T-helper 1 cell treated with Interleukin-12 subunit alpha and Interleukin-12 subunit beta and Interleukin-4 antibody, amounts not matched to agents 30 ng/mL and 1 ng/mL, for 36 hours (primary cell): ENCODE measurements around the gene MXD1. TPM values are rescaled to one million over a fixed set of nuclear protein-coding genes. Genes with fewer than 3 reads are reported as not detected.
"Not testable (repeated sequence)": the region's sequence is repeated elsewhere in the genome, so short reads cannot be mapped to it uniquely, and the experiment has no call there.

Experiments
- intact Hi-C: fragments of 100-400 bp; cut with micrococcal nuclease; formaldehyde crosslinking; loops from one replicate; pipeline ENCODE4 v1.15.1; 2024
- total RNA-seq: library from RNA; stranded (reverse); gene quantifications from 2 replicates; pipeline ENCODE4 v1.2.3, GENCODE V29; 2022

The MXD1 gene
- total RNA-seq, 1 donor from 2014 or later = 32.0 TPM

DNA sequence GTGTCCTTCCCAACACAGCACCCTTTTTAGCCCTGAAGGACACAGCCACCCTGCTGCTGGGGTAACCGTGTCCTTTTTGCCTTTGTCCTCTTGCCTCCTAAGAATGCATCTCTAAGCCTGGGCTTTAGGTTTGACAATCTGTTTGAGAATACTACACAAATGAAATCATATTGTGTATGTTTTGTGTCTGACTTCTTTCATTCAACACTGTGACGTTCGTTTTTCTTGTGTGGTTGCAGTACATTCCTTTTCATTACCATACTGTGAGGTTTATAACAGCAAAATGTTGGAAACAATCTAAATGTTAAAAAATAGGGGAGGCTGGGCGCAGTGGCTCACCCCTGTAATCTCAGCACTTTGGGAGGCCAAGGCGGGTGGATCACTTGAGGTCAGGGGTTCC lies 35.3 kb downstream of the MXD1 start:
- intact Hi-C loops = no loop called here

GRCh38 chr2:69950671-69951070 lies 35.8 kb downstream of the MXD1 start:
- intact Hi-C loops = not testable (repeated sequence)

DNA sequence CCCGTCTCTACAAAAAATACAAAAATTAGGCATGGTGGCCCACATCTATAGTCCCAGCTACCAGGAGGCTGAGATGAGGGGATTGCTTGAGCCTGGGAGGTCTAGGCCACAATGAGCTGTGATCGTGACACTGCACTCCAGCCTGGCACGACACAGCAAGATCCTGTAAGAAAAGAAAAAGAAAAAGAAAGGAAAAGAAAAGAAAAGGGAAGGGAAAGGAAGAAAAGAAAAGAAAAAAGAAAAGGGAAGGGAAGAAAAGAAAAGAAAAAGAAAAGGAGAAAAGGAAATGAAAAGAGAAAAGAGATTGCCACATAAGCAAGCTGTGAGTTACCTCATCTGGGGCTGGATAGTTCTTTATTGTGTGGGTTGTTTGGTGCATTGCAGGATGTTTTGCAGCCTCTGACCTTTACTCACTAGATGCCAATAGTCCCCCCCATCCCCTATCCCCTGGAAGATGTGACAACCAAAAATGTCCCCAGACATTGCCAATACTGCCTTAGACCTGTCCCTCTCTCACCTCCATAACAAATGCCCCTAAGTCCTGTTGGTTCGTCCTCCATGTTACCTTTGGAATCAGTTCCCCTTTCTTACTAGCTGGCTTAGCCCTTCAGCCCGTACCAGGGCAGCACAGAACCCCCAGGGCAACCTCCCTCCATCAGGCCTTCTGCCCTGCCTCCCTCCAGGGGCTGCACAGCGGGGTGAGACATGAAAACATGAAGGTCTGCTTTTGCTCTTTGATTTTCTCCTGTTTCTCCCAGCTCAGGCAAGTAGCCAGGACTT lies 37.6 kb downstream of the MXD1 start:
- intact Hi-C loops = no loop called here

GRCh38 chr2:69954084-69954483 lies 39.2 kb downstream of the MXD1 start:
- intact Hi-C loops = no loop called here

GRCh38 chr2:69955029-69955428 lies 40.1 kb downstream of the MXD1 start:
- intact Hi-C loops = no loop called here

GRCh38 chr2:69956475-69956979 lies 41.6 kb downstream of the MXD1 start:
- intact Hi-C loops = no loop called here

GRCh38 chr2:69957965-69958364 lies 43.1 kb downstream of the MXD1 start:
- intact Hi-C loops = no loop called here

DNA sequence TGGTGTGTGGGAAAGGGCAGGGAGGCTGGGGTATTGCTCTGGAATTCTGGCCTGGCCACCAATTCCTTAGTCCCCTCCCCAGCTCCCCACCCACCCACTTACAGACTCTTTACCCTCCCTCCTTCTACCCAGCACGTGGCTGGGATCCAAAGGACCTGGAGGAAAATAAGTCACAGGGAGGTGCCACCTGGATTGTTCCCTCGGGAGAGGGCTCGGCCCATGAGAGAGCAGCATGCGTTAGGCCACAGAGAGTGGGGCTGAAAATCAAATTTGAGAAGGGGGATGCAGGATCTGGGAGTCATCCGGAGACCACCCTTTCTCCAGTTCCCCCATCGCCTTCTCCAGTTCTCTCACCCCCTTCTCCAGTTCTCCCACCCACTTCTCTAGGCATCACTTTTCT lies 43.6 kb downstream of the MXD1 start:
- intact Hi-C loops = no loop called here

DNA sequence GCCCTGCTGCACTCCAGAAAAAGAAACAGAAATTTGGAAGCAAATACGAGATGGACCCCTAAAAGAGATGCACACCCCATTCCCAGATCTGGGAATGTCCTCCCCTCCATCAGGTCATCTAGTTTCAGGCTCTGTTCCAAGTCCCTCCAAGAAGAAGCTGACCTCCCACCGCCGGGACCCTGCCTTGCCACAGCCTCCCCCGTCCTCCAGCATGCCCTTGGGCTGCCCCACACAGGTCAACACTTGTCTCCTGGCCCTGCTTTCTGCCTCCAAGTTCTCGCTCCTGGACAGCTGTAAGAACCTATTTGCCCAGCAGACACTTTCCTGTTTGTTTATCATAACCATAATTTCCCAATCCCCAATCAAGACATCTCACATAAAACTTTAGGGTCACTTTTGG lies 44.5 kb downstream of the MXD1 start:
- intact Hi-C loops = no loop called here

DNA sequence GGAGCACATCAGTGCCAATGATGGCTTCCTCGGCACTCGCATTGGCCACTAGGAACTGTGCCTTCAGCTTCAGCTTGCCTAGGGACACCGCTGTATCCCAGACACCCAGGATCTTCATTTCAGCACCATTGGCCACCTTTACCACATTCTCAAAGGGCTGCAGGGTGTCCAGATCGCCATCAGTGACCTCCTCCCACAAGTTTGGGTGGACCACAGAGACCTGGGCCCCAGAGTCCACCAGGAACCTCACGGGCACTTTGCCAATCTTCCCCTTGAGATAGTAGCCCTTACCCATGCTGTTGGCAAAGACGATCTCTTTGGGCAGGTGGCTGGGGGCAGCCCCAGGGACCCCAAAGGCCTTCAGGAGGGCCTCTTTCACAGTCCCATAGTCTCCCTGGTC lies 45.9 kb downstream of the MXD1 start:
- intact Hi-C loops = no loop called here

- intact Hi-C loops = no loop called here
Observed at GRCh38 chr2:69961496-69961895, 46.6 kb downstream of the MXD1 start, which contains the start of gene ASPRV1. TSS of gene ASPRV1 (minus strand) at chr2:69961631. CDS start at chr2:69961436, 195 bp downstream.

DNA sequence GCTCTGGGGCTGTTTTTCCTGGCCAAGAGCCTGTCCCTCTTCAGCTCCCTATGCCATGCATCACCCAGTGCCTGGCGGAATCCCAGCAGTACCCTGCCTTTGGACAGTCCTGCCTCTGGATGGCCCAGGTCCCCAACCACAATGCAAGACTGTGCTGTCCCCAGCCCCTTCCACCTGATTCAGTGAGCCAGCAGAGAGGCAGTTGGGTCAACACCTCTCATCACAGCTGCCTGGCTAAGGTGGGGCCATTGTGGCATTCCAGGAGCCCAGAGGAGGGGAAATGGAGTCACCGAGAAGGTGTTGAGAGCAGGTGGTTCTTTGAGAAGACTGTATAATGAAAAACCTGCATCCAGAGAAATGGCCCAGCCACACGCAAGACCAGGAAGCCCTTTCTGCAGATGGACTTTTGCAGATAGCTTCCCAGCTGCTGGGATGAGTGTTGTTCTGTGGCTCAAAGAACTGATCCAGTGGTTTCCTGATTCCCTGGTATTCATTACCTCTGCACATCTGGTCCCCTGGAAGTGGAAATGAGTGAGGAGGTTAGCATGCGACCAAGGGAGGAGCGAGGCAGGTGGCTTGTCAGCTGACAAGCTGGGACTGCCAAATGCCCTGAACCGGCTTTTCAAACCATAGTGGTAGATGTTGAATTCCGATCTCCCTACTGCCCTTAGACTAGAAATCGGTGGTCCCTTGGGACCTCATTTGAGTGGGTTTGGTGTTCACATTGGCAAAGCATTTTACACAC lies 48.2 kb downstream of the MXD1 start:
- intact Hi-C loops = no loop called here

GRCh38 chr2:69964353-69964841 lies 49.5 kb downstream of the MXD1 start:
- intact Hi-C loops = no loop called here

GRCh38 chr2:69965756-69966445 lies 51.0 kb downstream of the MXD1 start:
- intact Hi-C loops = no loop called here

GRCh38 chr2:69966496-69966895 lies 51.6 kb downstream of the MXD1 start:
- intact Hi-C loops = no loop called here

- intact Hi-C loops = no loop called here
Observed at GRCh38 chr2:69968609-69969008, 53.7 kb downstream of the MXD1 start.

GRCh38 chr2:69969126-69969983 lies 54.4 kb downstream of the MXD1 start:
- intact Hi-C loops = no loop called here

DNA sequence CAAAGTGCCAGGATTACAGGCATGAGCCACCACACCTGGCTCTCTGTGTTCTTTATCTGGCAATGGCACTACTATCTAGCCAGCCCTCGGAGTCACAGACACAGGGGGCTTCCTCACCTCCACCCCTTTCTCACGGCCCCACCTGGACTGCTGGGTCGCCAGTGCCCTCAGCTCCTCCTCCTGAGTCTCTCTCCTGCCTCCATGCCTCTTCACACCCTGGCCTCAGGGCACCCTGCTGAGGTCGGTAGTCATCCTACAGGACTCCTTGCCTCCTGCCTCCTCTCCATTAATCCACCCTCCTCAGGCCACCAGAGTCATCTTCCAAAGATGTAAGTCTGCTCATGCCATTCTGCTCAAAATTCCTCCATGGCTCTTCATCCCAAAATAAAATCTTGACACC lies 55.1 kb downstream of the MXD1 start:
- intact Hi-C loops = no loop called here

GRCh38 chr2:69972822-69973221 lies 57.9 kb downstream of the MXD1 start:
- intact Hi-C loops = no loop called here

DNA sequence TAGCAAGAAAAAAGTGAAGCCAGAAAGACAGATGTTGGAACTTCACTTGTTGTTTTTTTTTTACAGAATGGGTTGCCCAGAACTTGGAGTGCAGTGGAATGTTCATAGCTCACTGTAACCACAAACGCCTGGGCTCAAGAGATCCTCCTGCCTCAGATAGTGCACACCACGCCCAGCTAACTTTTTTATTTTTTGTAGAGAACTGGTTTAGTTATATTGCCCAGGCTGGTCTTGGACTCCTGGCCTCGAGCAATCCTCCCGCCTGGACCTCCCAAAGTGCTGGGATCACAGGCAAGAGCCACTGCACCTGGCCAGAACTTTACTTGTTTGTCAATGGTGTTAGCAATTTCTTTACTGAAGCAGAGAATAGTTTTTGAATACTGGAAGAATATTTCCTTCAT lies 58.4 kb downstream of the MXD1 start:
- intact Hi-C loops = no loop called here
